GM21390 (cell line): ENCODE results near the gene STRN.

ENCODE experiments used
- ATAC-seq: cut with Tn5 transposase; IDR thresholded peaks from one replicate; pipeline ENCODE4 v1.9.1; 2021; ENCODE audit not compliant: unreplicated experiment

Gene STRN

GRCh38 chr2:36798724-36799123 lies 167.6 kb downstream of the STRN start:
- no peak for ATAC-seq

- no peak for ATAC-seq
These were observed 168.8 kb downstream of the STRN start for GRCh38 chr2:36797324-36798070.
